Left kidney (tissue), 2 donors: Measurements from ENCODE around the gene TCEAL1. TPM values are rescaled to one million over a fixed set of nuclear protein-coding genes. Genes with fewer than 3 reads are reported as not detected.
A peak's percentile ranks its signal among the peaks of the same experiment; 100 is the strongest.
"Not testable (repeated sequence)": the region's sequence is repeated elsewhere in the genome, so short reads cannot be mapped to it uniquely, and the experiment has no call there.

Experiments used
- DNase-seq: peaks from one replicate; pipeline ENCODE4 v3.0.0-alpha.2; 2013
- polyA plus RNA-seq: library from polyadenylated mRNA; unstranded; fragments of 120-200 nt; gene quantifications from one replicate; pipeline ENCODE4 v1.2.1, GENCODE V29; 2013; ENCODE audit not compliant: insufficient read length

TCEAL1 gene
- polyA plus RNA-seq, 1 donor: 27.0 TPM

DNA sequence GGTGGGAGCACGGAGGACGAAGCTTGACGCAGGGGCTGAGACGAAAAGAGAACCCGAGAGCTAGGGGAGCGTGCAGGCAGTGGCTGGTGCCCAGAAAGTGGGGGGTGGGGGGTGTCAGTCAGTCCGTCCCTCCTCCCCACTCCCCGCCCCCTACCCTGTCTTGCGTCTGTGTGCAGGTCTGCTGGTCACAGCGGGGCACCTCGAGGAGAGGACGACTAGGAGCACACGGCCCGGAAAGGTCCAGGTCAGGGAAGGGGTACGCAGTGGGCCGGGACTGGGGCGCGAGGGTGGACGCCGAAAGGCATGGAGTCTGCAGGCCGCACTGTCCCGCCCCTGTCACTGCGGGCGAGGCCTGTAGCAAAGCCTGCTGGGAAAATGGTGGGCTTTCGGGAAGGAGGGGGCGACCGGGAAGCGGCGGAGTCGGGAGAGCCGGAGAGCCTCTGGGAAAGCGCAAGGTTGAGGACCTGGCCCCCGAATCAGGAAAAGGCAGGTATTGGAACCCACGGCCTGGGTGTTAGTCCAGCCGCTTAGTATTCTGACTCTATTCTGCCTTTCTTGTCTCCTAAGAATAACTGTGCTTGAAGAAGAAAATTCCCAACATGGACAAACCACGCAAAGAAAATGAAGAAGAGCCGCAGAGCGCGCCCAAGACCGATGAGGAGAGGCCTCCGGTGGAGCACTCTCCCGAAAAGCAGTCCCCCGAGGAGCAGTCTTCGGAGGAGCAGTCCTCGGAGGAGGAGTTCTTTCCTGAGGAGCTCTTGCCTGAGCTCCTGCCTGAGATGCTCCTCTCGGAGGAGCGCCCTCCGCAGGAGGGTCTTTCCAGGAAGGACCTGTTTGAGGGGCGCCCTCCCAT lies 769 bp downstream of the TCEAL1 start:
- peak; percentile 74 for DNase-seq

DNA sequence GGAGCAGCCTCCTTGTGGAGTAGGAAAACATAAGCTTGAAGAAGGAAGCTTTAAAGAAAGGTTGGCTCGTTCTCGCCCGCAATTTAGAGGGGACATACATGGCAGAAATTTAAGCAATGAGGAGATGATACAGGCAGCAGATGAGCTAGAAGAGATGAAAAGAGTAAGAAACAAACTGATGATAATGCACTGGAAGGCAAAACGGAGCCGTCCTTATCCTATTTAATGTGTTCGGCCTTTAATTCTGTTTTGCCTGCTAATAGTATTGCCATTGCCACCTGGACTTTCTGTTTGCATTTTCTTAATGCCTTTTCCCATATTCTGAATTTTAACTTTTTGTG lies 1.4 kb downstream of the TCEAL1 start:
- DNase-seq: no peak

GRCh38 chrX:103631145-103631544 lies 2.4 kb downstream of the TCEAL1 start:
- no peak for DNase-seq

DNA sequence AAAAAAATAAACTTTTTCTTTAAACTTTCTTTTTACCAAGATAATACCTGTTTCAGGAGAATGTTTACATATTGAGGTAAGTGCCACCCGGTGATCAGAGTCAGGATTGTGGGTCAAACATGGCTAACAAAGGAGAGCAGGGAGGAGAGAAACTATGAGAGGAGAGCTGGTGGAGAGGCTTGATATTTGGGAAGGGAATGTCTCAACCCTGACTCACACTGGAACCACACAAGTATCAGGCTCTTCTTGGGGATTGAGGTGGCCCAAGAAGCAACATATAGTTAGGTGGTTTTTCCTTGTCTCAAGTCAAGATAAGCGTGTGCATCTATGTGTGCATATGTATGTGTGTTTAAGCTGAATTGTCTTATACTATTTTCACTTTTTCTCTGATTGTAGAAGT lies 6.7 kb downstream of the TCEAL1 start:
- DNase-seq: no peak

DNA sequence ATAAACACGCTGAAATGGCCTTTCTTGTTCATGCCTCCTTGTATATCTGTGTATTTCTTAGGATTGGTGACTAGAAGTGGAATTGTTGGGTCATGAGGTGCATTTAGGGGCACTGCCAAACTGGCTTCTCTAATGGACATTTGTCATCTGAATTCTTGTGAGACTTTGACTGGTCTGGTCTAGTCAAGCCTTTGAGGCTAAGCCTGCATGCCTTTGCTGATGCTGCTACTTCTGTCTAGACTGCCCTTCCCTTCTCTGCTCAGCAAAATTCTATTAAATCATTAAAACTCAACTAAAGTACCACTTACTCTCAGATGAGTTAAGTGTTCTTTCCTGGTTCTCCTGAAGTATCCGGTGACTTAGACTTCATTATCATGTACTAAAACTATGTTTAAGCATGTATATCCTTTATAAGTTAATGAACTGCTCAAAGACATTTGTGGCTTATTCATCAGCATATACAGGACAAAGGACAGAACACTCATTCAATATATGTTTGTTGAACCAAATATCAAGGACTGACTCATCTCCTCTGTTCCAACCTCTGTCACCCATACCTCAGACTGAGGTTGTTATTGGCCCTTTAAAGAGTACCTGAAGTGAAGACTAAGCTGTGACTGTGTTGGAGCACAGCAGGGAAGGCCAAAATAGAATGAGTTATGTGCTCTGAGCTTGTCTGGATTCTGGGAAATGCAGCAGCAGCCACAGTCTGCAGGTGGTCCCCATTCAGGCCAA lies 9.0 kb downstream of the TCEAL1 start:
- no peak for DNase-seq

DNA sequence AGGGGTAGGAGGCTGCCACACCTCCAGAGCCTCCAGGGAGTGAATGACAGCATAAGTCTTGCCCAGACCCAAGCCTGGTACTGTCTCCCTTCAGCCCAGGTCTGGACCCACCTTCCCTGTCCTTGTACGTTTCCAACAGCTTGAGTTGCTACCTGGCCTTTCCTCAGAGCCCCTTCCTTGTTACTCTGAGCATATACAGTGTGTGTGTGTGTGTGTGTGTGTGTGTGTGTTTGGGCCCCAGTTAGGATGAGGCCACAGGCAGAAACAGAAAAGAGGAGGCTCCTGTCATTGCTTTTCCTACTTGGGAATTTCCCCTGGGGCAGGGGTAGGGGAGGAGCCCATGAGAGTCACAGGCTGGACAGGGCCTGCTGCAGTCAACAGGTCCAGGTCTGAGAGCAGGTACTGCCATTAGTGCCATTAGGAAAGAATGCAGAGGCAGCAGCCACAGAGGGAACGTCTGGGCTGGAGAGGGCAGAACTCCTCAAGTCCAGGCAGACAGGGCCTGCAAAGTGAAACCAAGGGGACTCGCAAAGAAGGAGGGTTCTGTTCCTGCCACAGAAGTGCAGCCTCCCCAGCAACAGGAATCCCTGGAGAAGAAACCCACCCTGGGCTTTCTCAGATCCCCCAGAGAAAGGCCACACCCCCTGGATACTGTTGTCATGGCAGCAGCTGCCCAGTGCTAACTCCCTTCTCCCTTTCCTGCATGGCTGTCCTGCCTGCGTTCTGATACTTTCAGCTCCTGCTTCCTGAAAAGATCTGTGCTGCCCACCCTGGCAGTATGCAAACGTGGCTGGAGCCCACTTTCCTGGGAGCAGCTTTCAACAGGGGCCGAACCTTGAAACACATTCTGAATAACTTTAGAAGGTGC lies 9.9 kb downstream of the TCEAL1 start:
- not testable (repeated sequence) for DNase-seq

GRCh38 chrX:103640401-103641155 lies 11.8 kb downstream of the TCEAL1 start:
- DNase-seq: no peak

DNA sequence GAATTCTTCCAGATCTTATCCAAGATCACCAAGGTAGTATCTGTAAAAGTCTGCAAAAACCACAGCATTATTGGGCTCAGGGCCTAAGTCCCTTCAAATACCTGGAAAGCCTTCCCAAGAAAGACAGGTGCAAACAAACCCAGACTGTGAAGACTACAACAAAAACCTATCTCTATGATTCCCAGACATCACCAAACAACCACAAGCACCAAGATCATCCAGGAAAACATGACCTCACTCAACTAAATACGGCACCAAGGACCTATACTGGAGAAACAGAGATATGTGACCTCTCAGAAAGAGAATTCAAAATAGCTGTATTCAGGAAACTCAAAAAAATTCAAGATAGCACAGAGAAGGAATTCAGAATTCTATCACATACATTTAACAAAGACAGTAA lies 15.3 kb downstream of the TCEAL1 start:
- DNase-seq: no peak

DNA sequence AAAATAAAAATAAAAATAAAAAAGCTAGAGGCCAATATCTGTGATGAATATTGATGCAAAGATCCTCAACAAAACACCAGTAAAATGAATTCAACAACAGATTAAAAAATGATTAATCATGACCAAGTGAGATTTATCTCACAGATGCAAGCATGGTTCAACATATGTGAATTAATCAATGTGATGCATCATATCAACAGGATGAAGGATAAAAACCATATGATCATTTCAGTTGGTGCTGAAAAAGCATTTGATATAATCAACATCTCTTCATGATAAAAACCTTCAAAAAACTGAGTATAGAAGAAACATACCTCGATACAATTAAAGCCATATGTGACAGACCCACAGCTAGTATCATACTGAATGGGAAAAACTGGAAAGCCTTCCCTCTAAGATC lies 18.9 kb downstream of the TCEAL1 start:
- DNase-seq: no peak

DNA sequence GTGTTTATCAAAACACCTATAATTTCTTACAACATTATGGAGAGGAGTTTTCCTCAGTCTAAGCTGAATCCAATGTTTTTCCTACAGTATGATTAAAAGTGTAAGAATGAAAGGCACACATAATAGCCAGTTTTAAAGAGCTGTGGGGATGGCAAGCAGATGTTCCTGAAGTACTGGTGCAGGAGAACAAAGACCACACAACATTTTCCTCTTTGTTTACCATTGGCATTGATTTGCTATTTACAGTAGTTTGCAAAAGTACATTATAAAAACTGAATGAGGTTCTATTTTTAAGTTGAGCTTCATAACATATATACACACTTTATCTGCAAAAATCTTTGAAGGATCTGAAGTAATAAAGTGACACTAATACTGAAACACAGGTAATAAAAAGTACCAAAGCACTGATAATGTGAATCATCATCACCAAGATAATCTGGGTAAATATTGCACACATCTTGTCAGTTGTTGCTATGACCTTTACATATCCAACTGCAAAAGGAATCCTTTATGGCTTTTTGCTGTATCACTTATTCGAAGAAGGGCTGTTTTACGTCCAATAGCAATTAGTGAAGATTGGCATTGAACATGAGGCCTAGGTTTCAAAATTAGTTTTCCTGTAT lies 22.5 kb downstream of the TCEAL1 start:
- DNase-seq: no peak

GRCh38 chrX:103655230-103656000 lies 26.6 kb downstream of the TCEAL1 start:
- DNase-seq: not testable (repeated sequence)

DNA sequence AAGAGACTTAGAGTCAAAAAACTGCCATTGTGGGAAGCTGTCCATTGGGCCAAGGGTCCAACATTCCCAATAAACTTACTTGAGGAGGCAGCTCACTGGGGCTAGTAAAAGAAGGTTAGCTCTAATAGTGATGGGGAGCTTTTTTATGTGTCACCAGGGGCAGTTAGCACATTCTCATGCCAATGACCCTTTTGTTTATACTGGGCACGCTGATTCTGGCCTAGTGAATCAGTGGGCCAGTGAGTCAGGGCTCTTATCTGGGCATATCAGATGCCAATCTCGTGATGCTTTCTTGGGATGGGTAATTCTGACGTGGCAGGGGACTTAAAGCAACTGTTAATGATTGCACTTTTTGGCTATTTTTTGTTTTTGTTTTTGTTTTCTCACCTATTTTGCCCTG lies 27.8 kb downstream of the TCEAL1 start:
- no peak for DNase-seq

DNA sequence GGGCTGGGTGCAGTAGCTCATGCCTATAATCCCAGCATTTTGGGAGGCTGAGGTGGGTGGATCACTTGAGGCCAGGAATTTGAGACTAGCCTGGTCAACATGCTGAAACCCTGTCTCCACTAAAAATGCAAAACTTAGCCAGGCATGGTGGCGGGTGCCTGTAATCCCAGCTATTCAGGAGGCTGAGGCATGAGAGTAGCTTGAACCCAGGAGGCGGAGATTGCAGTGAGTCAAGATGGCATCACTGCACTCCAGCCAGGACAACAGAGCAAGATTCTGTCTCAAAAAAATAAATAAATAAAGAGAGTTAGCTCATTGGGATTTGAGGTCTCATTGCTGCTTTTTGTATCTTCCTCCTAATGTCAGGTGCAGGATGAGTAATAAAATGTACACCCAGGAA lies 28.3 kb downstream of the TCEAL1 start:
- not testable (repeated sequence) for DNase-seq

GRCh38 chrX:103658681-103659433 lies 30.1 kb downstream of the TCEAL1 start:
- no peak for DNase-seq

DNA sequence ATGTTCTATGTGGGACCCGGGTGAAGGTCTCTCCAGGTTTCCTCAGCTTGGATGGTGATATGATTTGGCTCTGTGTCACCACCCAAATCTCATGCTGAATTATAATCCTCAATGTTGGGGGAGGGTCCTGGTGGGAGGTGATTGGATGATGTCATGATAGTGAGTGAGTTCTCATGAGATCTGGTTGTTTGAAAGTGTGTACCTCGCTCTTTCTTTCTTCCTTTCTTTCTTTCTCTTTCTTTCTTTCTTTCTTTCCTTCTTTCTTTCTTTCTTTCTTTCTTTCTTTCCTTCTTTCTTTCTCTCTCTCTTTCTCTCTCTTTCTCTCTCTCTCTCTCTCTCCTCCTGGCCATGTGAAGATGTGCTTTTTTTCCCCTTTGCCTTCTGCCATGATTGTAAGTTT lies 30.7 kb downstream of the TCEAL1 start:
- not testable (repeated sequence) for DNase-seq

DNA sequence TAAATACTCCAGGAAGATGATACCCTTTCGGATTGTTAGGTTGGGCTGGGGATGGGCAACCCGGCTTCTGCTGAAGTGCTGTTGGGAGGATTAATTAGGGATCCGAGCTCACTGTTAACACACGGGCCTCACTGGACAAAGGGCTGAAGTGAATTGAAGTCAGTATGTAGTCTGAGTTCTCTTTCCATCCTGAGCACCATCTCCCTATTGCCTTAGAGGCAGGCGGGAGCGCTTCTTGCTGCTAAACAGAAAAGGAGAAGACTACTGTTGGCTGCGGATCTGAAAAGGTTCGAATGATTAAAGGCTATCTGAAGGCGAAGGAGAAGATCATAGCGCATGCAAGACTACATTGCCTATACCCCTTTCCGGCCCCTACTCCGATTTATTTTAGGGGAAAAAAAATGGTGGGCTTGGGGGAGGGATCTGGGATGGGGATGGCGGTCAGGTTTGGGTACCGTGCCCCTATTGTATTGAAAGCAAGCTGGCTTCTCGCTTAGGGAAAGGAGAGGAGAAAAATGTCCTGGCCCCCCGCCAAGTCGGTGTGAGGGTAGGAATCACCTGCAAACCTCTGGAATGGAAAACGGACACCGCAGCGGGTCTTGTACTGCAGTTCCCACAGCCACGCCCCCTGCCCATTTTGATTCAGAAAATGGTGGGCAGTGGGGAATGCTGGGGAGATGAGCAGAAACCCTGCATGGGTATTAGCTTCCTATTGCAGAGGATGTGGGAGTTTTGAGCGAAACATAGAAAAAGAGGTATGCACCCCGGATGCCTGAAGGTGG lies 35.4 kb downstream of the TCEAL1 start:
- no peak for DNase-seq

DNA sequence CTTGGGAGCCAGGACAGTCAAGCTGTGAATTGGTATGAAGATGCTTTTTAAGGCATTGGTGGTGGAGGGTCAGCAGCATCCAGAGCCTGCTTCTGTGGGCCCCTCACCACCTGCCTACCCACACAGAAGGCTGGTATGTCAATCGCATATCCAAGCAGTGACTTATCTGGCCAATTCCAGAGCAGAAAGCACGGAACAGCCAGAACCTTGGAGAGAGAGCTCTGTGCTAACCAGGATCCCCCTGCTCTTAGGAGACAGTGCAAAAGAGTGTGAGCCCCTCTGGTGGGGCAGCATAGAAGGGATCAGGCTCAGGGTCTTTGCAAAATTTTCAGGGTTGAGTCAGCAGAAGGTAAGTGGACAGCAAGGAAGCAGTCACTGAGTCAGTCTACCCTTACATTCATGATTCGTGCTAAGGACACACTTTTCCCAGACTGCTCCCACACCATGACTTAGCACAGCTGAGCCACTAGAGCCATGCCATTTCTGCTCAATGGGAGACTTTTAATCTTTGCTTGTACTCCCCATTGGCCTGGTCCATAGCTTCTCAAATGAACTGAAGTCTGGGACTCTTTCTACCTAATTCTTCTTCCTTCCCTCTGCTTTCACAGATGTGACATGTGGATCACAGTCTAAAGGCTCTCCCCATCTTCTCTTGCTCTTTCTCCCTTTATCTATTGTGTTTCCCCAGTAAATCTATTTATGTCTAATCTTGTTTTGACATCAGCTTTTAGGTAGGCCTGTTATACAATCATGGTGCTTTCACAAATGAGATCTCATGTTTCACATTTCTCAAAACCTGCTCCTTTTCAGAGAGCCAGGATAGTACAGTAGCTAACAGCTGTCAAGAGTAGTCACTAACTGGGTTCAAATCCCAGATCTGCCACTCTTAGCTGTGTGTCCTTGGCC lies 37.7 kb downstream of the TCEAL1 start:
- DNase-seq: no peak

DNA sequence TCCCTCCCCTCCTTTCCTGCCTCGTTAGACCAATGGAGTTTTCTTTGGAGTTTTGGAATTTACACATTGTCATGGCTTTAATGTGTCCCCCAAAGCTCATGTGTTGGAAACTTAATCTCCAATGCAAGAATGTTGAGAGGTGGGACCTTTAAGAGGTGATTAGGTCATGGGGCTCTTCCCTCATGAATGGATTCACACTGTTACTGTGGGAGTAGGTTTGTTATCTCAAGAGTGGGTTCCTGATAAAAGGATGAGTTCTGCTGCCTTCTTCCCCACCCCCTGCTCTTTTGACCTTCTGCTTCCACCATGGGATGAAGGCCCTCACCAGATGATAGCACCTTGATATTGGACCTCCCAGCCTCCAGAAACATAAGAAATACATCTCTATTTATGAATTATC lies 41.0 kb downstream of the TCEAL1 start:
- DNase-seq: no peak
